AG04450 (cell line): ENCODE measurements around the gene TNMD. TPM values are rescaled to one million over a fixed set of nuclear protein-coding genes. Genes with fewer than 3 reads are reported as not detected.

Source experiments
- CTCF ChIA-PET: fragments of 300-600, 350-600 bp; formaldehyde crosslinking; extraction: SDS; loops from one replicate; lab custom pipeline; 2022; ENCODE audit warnings: antibody characterized with exemption, inconsistent platforms; lab: Charles Lee
- POLR2A ChIA-PET: fragments of 350-600 bp; formaldehyde crosslinking; extraction: SDS; loops from one replicate; lab custom pipeline; 2021; ENCODE audit warnings: antibody characterized with exemption, inconsistent platforms; lab: Yijun Ruan, JAX
- DNase-seq: peaks from one replicate; pipeline ENCODE4 v3.0.0-alpha.2; 2011; ENCODE audit warnings: low read depth, low spot score
- H3K27ac ChIP-seq: one replicate; pipeline ENCODE4 v1.5.1; 2012; ENCODE audit warnings: low read depth, low read length, control low read depth
- H3K27me3 ChIP-seq: one replicate; pipeline ENCODE4 v1.6.0; 2012; ENCODE audit warnings: low read length; ENCODE audit not compliant: control insufficient read depth, insufficient read depth
- H3K4me3 ChIP-seq: 2 replicates; pipeline ENCODE4 v1.5.1; 2011; ENCODE audit warnings: mild to moderate bottlenecking, low read depth, low read length, control low read depth
- H3K9me3 ChIP-seq: 2 replicates; pipeline ENCODE4 v1.5.1; 2012; ENCODE audit warnings: low read length; ENCODE audit not compliant: control insufficient read depth, insufficient read depth
- CTCF ChIP-seq: IDR thresholded peaks from 2 replicates; pipeline ENCODE4 v1.5.1; 2011; ENCODE audit warnings: low read depth, low read length, control low read depth, inconsistent platforms
- polyA plus RNA-seq: library from polyadenylated mRNA; depleted of rRNA; stranded (reverse); fragments of >200 nt; gene quantifications from 2 replicates; pipeline ENCODE4 v1.2.3, GENCODE V29; 2011

TNMD gene
- polyA plus RNA-seq, 1 experiment: not detected

- Histone ChIP-seq H3K27me3 (no peaks in the 10 kb centered on the region), H3K9me3 (no peaks in the 10 kb centered on the region), H3K27ac (no peak overlapping the region), H3K4me3 (no peak overlapping the region)
- no peak for TF ChIP-seq CTCF
- CTCF ChIA-PET: interaction anchor here (1.5 kb wide), 1 partner anchor 14 kb away, joined by 3 read pairs; the partner anchor contains the start of gene TSPAN6
- POLR2A ChIA-PET: no interaction called here
- no peak for DNase-seq
Measured at GRCh38 chrX:100623001-100623400, 38.3 kb downstream of the TNMD start.

GRCh38 chrX:100625985-100626491, 41.3 kb downstream of the TNMD start:
- CTCF ChIA-PET: interaction anchor here (0.7 to 2.0 kb wide), 3 partner anchors 11 to 60 kb away, joined by 3 to 11 read pairs (median 4); no protein-coding TSS in a partner anchor
- Histone ChIP-seq H3K9me3 (no peaks in the 10 kb centered on the region), H3K4me3 (no peak overlapping the region), H3K27me3 (no peaks in the 10 kb centered on the region), H3K27ac (no peak overlapping the region)
- DNase-seq: no peak
- no peak for TF ChIP-seq CTCF
- POLR2A ChIA-PET: no interaction called here

- CTCF ChIA-PET: interaction anchor here (1.2 to 1.7 kb wide), 2 partner anchors 20 to 36 kb away, joined by 3 to 7 read pairs; no protein-coding TSS in a partner anchor
- peak overlapping the region; percentile 70; the same call in 1 of the 2 replicates for H3K4me3 ChIP-seq
Measured at GRCh38 chrX:100635040-100635439, 50.3 kb downstream of the TNMD start.

GRCh38 chrX:100635989-100636320, 51.2 kb downstream of the TNMD start:
- Histone ChIP-seq H3K27ac (no peak overlapping the region), H3K27me3 (no peaks in the 10 kb centered on the region), H3K9me3 (no peaks in the 10 kb centered on the region), H3K4me3 (peak overlapping the region; percentile 70)
- ChIA-PET POLR2A (interaction anchor here (0.7 to 1.7 kb wide), 2 partner anchors 9 to 13 kb away, joined by 3 to 11 read pairs; no protein-coding TSS in a partner anchor), CTCF (interaction anchor here (2.0 to 4.0 kb wide), 5 partner anchors 12 to 133 kb away, joined by 13 to 49 read pairs (median 28); no protein-coding TSS in a partner anchor)
- DNase-seq: no peak
- no peak for TF ChIP-seq CTCF

More at GRCh38 chrX:100635040-100635439, 50.3 kb downstream of the TNMD start:
- Histone ChIP-seq H3K27ac (no peak overlapping the region), H3K27me3 (no peaks in the 10 kb centered on the region), H3K9me3 (no peaks in the 10 kb centered on the region)
- no peak for TF ChIP-seq CTCF
- no peak for DNase-seq
- POLR2A ChIA-PET: interaction anchor here (0.6 kb wide), 1 partner anchor 36 kb away, joined by 3 read pairs; no protein-coding TSS in a partner anchor

- peak; percentile 57 for DNase-seq
- H3K27ac ChIP-seq: no peak within 1 kb of the TSS
- peak; percentile 60 for TF ChIP-seq CTCF
- peak within 1 kb of the TSS; percentile 70 for H3K4me3 ChIP-seq
- no peaks in the 10 kb centered on the region for H3K9me3 ChIP-seq
- no peaks in the 10 kb centered on the region for H3K27me3 ChIP-seq
- POLR2A ChIA-PET: interaction anchor here (0.7 to 1.7 kb wide), 2 partner anchors 9 to 13 kb away, joined by 3 to 11 read pairs; no protein-coding TSS in a partner anchor
- CTCF ChIA-PET: interaction anchor here (1.0 to 4.0 kb wide), 16 partner anchors 9 to 132 kb away, joined by 3 to 49 read pairs (median 6); no protein-coding TSS in a partner anchor
Measured at GRCh38 chrX:100636321-100636991, 51.7 kb downstream of the TNMD start, which contains the start of gene TSPAN6. Gene TSPAN6, minus strand, starts transcription at chrX:100636806. Its CDS starts 112 bp downstream, at chrX:100636694.
